Measurements from ENCODE around the gene ESYT1. TPM values are rescaled to one million over a fixed set of nuclear protein-coding genes. Genes with fewer than 3 reads are reported as not detected.

Gene ESYT1
- total and polyA plus RNA-seq, 5 donors from 2014 or later: 190 to 395 (median 330) TPM

DNA sequence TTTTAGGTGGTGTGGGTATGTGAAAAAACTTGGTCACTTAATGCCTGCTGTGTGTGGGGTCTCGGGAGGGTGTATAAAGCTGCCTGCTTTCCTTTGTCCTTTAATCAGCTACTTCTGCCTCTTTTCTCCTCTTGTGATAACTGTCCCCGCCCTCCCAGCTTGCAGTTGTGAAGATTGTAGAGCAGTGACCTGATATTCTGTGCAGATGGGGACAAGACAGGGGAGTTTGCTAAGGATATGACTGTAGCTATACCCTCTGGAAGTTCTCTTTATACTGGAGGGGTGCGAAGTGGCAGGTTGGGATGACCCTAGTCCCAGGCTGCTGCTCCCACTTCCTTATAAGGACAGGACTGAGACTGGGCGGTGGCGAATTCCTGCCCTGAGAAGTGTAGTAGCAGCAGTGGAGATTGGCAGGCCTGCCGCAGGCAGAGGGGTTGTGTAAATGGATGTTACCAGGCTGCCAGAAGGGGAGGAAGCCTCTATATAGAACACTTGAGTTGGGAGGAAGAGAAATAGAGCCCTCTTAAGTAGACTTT is 30.9 kb downstream of the ESYT1 start:
- Mint-ChIP-seq H3K4me1 (peaks cover 0 to 59% (median 34%) of the 10 kb centered on the region in 4 donors), H3K4me3 (peak overlapping the region; percentile 92 to 100 (median 100)), H3K27ac (peak overlapping the region; percentile 98 to 100 (median 100)), H3K36me3 (peaks cover 21% of the 10 kb centered on the region), H3K27me3 (no peaks in the 10 kb centered on the region), H3K9me3 (no peaks in the 10 kb centered on the region)
- no peaks in the 10 kb centered on the region for H3K9me3 ChIP-seq (ENCODE audit: control insufficient read depth in 2 of 2, low read length in 2 of 2)
- DNase-seq (peak; percentile 18 to 48 (median 23)), ATAC-seq (ENCODE audit: low read depth in 2 of 2) (no peak)
- peak overlapping the region; percentile 95 for H3K27ac ChIP-seq (ENCODE audit: insufficient read depth, low read length, poor library complexity, severe bottlenecking)
- peaks cover 46% of the 10 kb centered on the region for H3K4me1 ChIP-seq (ENCODE audit: control insufficient read depth, insufficient read depth, low read length, poor library complexity, severe bottlenecking)
- H3K27me3 ChIP-seq (ENCODE audit: control insufficient read depth, insufficient read depth, low read length): no peaks in the 10 kb centered on the region
- H3K36me3 ChIP-seq (ENCODE audit: control insufficient read depth, insufficient read depth, low read length): peaks cover 38% of the 10 kb centered on the region
- peak overlapping the region; percentile 98 for H3K4me3 ChIP-seq (ENCODE audit: low read depth, low read length)

DNA sequence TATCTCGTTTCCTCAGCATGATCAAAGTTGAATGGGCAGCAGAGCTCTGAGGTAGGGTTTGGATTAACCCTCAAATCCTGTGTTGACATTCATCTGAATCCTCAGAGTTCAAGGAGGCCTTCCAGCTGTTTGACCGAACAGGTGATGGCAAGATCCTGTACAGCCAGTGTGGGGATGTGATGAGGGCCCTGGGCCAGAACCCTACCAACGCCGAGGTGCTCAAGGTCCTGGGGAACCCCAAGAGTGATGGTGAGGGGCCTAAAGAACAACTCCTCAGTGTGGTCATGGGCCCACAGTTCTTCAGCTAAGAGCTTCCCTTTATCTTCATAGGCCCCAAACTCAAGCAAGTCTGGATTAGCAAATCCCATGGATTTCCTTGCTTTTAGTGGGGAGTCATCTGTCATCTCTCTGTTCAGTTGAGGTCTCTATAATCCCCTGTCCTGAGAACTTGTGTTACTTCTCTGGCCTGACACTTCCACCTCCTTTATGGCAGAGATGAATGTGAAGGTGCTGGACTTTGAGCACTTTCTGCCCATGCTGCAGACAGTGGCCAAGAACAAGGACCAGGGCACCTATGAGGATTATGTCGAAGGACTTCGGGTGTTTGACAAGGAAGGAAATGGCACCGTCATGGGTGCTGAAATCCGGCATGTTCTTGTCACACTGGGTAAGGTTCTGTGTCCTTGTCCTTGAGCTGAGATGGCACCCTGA is 31.6 kb downstream of the ESYT1 start:
- Mint-ChIP-seq H3K27me3 (no peaks in the 10 kb centered on the region), H3K4me3 (peak overlapping the region; percentile 92 to 100 (median 100)), H3K9me3 (no peaks in the 10 kb centered on the region), H3K4me1 (peaks cover 0 to 59% (median 34%) of the 10 kb centered on the region in 4 donors), H3K27ac (peak overlapping the region; percentile 98 to 100 (median 100)), H3K36me3 (peaks cover 25% of the 10 kb centered on the region)
- H3K4me1 ChIP-seq (ENCODE audit: control insufficient read depth, insufficient read depth, low read length, poor library complexity, severe bottlenecking): peaks cover 46% of the 10 kb centered on the region
- peak overlapping the region; percentile 95 for H3K27ac ChIP-seq (ENCODE audit: insufficient read depth, low read length, poor library complexity, severe bottlenecking)
- ATAC-seq (ENCODE audit: low read depth in 2 of 2): no peak
- H3K4me3 ChIP-seq (ENCODE audit: low read depth, low read length): peak overlapping the region; percentile 98
- no peaks in the 10 kb centered on the region for H3K27me3 ChIP-seq (ENCODE audit: control insufficient read depth, insufficient read depth, low read length)
- H3K36me3 ChIP-seq (ENCODE audit: control insufficient read depth, insufficient read depth, low read length): peaks cover 44% of the 10 kb centered on the region
- DNase-seq: peak in 1 of 3 donors; percentile 27
- H3K9me3 ChIP-seq (ENCODE audit: control insufficient read depth in 2 of 2, low read length in 2 of 2): no peaks in the 10 kb centered on the region

DNA sequence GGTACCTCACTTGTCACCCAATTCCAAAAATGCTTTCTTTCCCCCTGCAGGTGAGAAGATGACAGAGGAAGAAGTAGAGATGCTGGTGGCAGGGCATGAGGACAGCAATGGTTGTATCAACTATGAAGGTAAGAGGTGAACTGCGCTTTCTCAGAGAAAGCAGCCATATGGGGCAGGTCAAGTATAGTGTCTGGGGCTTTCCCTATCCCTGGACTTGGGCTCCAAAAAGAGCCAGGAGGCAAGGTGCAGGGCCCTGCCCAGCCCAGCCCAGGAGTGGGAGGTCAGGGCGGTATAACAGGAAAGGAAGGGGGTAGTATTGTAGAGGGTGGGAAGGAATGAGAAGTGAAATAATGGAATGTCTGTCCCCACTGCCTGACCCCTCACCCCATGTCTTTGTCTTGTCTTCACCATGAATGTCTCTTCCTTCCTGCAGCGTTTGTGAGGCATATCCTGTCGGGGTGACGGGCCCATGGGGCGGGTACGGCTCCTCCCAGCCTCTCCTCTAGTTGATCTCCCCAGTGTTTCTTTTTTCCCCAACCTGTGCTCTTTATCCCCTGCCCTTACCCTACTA is 32.2 kb downstream of the ESYT1 start:
- Histone ChIP-seq H3K4me1 (ENCODE audit: control insufficient read depth, insufficient read depth, low read length, poor library complexity, severe bottlenecking) (peaks cover 46% of the 10 kb centered on the region), H3K27ac (ENCODE audit: insufficient read depth, low read length, poor library complexity, severe bottlenecking) (peak overlapping the region; percentile 95), H3K4me3 (ENCODE audit: low read depth, low read length) (peak overlapping the region; percentile 98), H3K9me3 (ENCODE audit: control insufficient read depth in 2 of 2, low read length in 2 of 2) (no peaks in the 10 kb centered on the region), H3K27me3 (ENCODE audit: control insufficient read depth, insufficient read depth, low read length) (no peaks in the 10 kb centered on the region), H3K36me3 (ENCODE audit: control insufficient read depth, insufficient read depth, low read length) (peaks cover 51% of the 10 kb centered on the region)
- peak overlapping the region; percentile 92 to 100 (median 100) for H3K4me3 Mint-ChIP-seq
- H3K9me3 Mint-ChIP-seq: no peaks in the 10 kb centered on the region
- ATAC-seq (ENCODE audit: low read depth in 2 of 2) (peak; percentile 44 to 58), DNase-seq (peak; percentile 47 to 78 (median 67))
- H3K36me3 Mint-ChIP-seq: peaks cover 25% of the 10 kb centered on the region
- H3K4me1 Mint-ChIP-seq: peaks cover 0 to 58% (median 34%) of the 10 kb centered on the region in 4 donors
- H3K27me3 Mint-ChIP-seq: no peaks in the 10 kb centered on the region
- peak overlapping the region; percentile 98 to 100 (median 100) for H3K27ac Mint-ChIP-seq

DNA sequence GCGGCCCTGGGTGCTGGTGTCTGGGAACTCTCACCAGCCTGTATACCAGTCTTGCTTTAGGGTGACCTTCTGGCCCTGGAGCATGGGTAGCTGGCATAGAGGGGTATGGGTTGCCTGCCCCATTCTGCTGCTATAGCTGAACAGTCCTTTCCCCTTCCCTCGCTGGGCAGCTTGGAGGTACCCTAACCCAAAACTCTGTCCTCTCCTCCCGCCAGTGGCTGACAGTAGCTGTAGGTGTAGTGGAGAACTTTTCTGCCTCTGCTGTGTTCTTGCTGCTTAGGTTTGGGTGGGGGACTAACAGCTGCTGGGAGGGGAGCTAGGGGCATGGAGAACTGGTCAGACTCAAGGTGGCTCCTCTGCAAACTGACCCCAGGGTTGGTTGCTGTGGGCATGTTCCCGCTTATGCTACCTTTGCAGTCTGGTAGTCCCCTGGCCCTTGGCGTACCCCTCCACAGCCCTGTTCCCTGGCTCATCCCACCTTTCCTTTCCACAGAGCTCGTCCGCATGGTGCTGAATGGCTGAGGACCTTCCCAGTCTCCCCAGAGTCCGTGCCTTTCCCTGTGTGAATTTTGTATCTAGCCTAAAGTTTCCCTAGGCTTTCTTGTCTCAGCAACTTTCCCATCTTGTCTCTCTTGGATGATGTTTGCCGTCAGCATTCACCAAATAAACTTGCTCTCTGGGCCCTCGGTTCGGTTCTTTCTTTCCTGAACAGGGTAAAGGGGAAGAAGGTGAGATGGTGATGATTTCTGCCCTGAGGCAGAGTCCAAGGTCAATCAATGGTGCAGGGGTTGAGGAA is 33.0 kb downstream of the ESYT1 start:
- no peak for DNase-seq
- H3K9me3 Mint-ChIP-seq: no peaks in the 10 kb centered on the region
- Histone ChIP-seq H3K36me3 (ENCODE audit: control insufficient read depth, insufficient read depth, low read length) (peaks cover 56% of the 10 kb centered on the region), H3K9me3 (ENCODE audit: control insufficient read depth in 2 of 2, low read length in 2 of 2) (no peaks in the 10 kb centered on the region), H3K4me1 (ENCODE audit: control insufficient read depth, insufficient read depth, low read length, poor library complexity, severe bottlenecking) (peaks cover 46% of the 10 kb centered on the region), H3K27me3 (ENCODE audit: control insufficient read depth, insufficient read depth, low read length) (no peaks in the 10 kb centered on the region), H3K4me3 (ENCODE audit: low read depth, low read length) (peak overlapping the region; percentile 98), H3K27ac (ENCODE audit: insufficient read depth, low read length, poor library complexity, severe bottlenecking) (peak overlapping the region; percentile 95)
- peak overlapping the region; percentile 92 to 100 (median 100) for H3K4me3 Mint-ChIP-seq
- peaks cover 0 to 58% (median 34%) of the 10 kb centered on the region in 4 donors for H3K4me1 Mint-ChIP-seq
- peak overlapping the region; percentile 95 to 100 (median 98) for H3K27ac Mint-ChIP-seq
- H3K27me3 Mint-ChIP-seq: no peaks in the 10 kb centered on the region
- peaks cover 30% of the 10 kb centered on the region for H3K36me3 Mint-ChIP-seq
- no peak for ATAC-seq (ENCODE audit: low read depth in 2 of 2)

DNA sequence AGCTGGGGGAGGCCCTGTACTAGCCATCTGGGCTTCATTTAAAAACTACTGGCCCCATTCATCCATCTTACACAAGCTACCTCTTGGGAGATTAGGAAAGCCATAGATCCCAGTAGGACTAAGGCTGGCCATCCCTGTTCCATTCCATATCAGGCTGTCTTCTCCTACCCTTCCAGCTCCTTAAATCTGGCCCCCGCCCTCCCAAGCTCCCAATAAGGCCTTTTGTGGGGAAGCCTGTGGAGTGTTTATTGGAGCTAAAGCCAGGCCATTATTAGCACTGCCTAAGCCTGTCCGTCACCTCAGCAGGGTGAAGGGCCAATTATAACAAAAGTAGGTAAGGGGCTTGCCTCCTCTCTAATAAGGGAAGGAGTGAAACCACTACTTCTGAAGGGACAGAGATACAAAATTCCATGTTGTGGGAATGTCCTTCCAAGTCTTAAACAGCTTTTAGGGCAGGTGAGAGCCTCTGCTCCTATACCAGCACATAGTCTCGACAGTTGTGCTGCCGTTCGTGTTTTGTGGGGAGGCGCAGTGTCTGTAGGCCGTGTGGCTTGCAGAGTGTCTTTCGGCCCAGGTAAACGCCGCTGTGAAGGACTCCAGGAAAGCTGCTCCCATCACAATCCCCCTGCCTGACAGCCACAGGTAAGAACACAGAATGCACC is 33.8 kb downstream of the ESYT1 start:
- H3K9me3 ChIP-seq (ENCODE audit: control insufficient read depth in 2 of 2, low read length in 2 of 2): no peaks in the 10 kb centered on the region
- Mint-ChIP-seq H3K36me3 (peaks cover 30% of the 10 kb centered on the region), H3K27me3 (no peaks in the 10 kb centered on the region), H3K4me3 (peak overlapping the region; percentile 72 to 100 (median 96)), H3K9me3 (no peaks in the 10 kb centered on the region), H3K27ac (peak overlapping the region in 2 of 3 donors; percentile 98 to 100), H3K4me1 (peaks cover 0 to 53% (median 34%) of the 10 kb centered on the region in 4 donors)
- no peak for ATAC-seq (ENCODE audit: low read depth in 2 of 2)
- H3K27ac ChIP-seq (ENCODE audit: insufficient read depth, low read length, poor library complexity, severe bottlenecking): peak overlapping the region; percentile 95
- H3K27me3 ChIP-seq (ENCODE audit: control insufficient read depth, insufficient read depth, low read length): no peaks in the 10 kb centered on the region
- no peak overlapping the region for H3K4me3 ChIP-seq (ENCODE audit: low read depth, low read length)
- DNase-seq: no peak
- peaks cover 57% of the 10 kb centered on the region for H3K36me3 ChIP-seq (ENCODE audit: control insufficient read depth, insufficient read depth, low read length)
- H3K4me1 ChIP-seq (ENCODE audit: control insufficient read depth, insufficient read depth, low read length, poor library complexity, severe bottlenecking): peaks cover 45% of the 10 kb centered on the region

DNA sequence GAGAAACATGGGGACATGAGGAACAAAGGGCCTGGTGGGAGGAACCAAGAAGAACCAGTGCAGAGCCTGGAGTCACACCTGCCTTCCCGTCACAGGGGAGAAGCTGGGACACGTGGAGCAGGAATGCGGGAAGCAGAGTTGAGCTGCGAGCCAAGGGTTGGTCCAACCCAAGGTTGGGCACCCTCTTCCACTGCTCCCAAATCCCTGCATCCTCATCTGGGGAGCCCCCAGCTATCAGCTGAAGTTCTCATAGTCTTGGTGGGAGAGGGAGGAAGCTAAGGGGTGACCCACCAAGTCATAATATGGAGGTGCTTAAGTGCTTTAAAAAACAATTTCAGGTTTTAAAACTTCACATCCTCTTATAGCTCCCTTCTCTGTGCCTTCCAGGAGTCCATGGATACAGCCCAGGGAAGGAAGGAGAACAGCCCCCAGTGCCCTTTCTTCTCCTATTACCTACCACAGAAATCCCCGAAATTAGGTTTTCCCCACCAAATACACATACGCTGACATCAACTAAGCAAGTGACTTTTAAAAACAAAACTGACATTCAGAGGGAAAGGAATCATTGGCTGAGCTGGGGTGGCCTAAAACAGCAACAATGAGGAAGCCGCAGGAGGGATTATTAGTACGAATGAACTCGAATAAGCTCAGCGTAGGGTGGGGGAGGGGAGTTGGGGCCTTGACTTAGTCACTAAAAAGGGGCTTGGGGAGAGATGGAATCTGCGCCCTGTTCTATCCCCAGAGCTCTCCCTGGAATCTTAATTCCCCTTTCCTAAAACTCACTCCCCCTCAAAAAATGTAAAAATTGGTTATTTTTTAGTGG is 34.6 kb downstream of the ESYT1 start:
- Histone ChIP-seq H3K27ac (ENCODE audit: insufficient read depth, low read length, poor library complexity, severe bottlenecking) (peak overlapping the region; percentile 95), H3K4me1 (ENCODE audit: control insufficient read depth, insufficient read depth, low read length, poor library complexity, severe bottlenecking) (peaks cover 37% of the 10 kb centered on the region), H3K9me3 (ENCODE audit: control insufficient read depth in 2 of 2, low read length in 2 of 2) (no peaks in the 10 kb centered on the region), H3K27me3 (ENCODE audit: control insufficient read depth, insufficient read depth, low read length) (no peaks in the 10 kb centered on the region), H3K36me3 (ENCODE audit: control insufficient read depth, insufficient read depth, low read length) (peaks cover 65% of the 10 kb centered on the region), H3K4me3 (ENCODE audit: low read depth, low read length) (no peak overlapping the region)
- Mint-ChIP-seq H3K27me3 (no peaks in the 10 kb centered on the region), H3K4me3 (peak overlapping the region in 1 of 4 donors; percentile 38), H3K27ac (peak overlapping the region in 2 of 3 donors; percentile 20 to 83), H3K9me3 (no peaks in the 10 kb centered on the region), H3K36me3 (peaks cover 35% of the 10 kb centered on the region), H3K4me1 (peaks cover 0 to 45% (median 29%) of the 10 kb centered on the region in 4 donors)
- ATAC-seq (ENCODE audit: low read depth in 2 of 2): no peak
- DNase-seq: no peak

Data from CD4-positive, CD25-positive, alpha-beta regulatory T cell (primary cell).